Measurements from ENCODE around the gene MADCAM1.

- TF ChIP-seq CTCF (IDR thresholded peaks at IDR 0.05) (no peak), POLR2A (IDR thresholded peaks at IDR 0.05) (no peak)
Measured at GRCh38 chr19:465056-465816, 31.1 kb upstream of the MADCAM1 start.

Data from thyroid gland (tissue), 4 donors.